Lower leg skin (tissue), 3 donors: ENCODE data around the gene ATG7.

Experiments
- POLR2A ChIP-seq, 2 donors: fragments of 450-650 bp; IDR thresholded peaks; one replicate each; pipeline ENCODE4 v1.6.1; 2016 to 2017; ENCODE audit warnings: antibody characterized with exemption in 2 of 2, mild to moderate bottlenecking in 1 of 2, moderate library complexity in 1 of 2
- TF ChIP-seq, protein P1 (sequence below), 3 donors: fragments of 450-650 bp; IDR thresholded peaks; one replicate each; pipeline ENCODE4 v1.5.1; 2016; ENCODE audit warnings: antibody characterized with exemption in 3 of 3, mild to moderate bottlenecking in 3 of 3, moderate library complexity in 2 of 3

DNA sequence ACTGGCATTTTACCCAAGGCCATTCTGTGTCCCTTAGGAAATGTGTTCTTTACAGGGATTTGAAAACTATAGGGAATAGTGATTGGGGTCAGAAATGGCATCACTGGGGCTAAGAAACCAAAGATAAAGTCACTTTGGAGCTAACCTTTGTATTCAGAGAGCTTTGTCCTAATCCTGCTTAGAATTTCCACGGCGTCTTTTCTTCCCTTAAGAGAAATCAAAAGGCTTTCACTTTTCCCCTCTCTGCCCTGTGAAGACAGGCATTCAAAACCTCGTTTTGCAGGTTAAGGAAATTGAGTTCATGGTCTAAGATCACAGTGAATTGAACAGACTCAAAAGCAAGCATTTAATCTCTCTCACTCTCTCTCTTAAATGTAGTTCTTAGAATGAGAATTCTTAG is 189.0 kb downstream of the ATG7 start:
- no peak for TF ChIP-seq POLR2A (IDR thresholded peaks at IDR 0.05)
- TF ChIP-seq, protein P1, sequence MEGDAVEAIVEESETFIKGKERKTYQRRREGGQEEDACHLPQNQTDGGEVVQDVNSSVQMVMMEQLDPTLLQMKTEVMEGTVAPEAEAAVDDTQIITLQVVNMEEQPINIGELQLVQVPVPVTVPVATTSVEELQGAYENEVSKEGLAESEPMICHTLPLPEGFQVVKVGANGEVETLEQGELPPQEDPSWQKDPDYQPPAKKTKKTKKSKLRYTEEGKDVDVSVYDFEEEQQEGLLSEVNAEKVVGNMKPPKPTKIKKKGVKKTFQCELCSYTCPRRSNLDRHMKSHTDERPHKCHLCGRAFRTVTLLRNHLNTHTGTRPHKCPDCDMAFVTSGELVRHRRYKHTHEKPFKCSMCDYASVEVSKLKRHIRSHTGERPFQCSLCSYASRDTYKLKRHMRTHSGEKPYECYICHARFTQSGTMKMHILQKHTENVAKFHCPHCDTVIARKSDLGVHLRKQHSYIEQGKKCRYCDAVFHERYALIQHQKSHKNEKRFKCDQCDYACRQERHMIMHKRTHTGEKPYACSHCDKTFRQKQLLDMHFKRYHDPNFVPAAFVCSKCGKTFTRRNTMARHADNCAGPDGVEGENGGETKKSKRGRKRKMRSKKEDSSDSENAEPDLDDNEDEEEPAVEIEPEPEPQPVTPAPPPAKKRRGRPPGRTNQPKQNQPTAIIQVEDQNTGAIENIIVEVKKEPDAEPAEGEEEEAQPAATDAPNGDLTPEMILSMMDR (IDR thresholded peaks at IDR 0.05), result no peak
